Measurements from ENCODE around the gene IPCEF1.

The IPCEF1 gene

DNA sequence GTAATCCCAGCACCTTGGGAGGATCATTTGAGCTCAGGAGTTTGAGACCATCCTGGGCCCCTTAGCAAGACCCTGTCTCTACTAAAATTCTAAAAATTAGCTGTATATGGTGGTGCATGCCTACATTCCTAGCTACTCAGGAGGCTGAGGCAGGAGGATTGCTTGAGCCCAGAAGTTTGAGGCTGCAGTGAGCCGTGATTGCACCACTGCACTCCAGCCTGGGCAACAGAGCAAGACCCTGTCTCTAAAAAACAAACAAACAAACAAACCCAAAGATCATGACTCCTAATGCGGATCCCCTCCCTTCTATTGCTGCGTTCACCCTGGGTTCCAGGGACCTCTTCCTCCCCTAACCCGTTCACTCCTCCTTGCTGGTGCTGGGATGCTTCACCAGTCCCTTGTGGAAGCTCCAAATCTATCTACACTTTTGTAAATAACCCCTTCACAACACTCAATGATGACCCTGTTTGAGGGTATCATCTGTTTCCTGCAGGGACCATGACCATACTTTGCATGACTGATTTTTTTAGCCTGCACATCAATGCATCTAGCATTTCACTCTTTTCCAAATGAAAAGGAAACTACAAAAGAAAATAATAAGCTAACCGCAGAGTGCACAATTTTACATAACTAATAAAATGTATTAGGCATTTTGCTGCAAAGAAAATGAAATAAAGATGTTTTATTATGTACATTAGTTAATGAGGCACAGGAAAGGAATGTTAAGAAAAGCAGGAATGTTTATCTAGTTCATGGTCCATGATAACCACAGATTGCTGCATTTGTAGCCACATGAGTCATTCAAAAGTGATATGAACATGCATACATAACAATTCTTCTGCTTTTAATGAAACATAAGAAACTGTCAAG, 30.5 kb upstream of the IPCEF1 start:
- H3K4me3 ChIP-seq (ENCODE audit: low read depth, low read length): no peak overlapping the region
- DNase-seq (ENCODE audit: low read depth): peak; percentile 13
- TF ChIP-seq, protein P1, sequence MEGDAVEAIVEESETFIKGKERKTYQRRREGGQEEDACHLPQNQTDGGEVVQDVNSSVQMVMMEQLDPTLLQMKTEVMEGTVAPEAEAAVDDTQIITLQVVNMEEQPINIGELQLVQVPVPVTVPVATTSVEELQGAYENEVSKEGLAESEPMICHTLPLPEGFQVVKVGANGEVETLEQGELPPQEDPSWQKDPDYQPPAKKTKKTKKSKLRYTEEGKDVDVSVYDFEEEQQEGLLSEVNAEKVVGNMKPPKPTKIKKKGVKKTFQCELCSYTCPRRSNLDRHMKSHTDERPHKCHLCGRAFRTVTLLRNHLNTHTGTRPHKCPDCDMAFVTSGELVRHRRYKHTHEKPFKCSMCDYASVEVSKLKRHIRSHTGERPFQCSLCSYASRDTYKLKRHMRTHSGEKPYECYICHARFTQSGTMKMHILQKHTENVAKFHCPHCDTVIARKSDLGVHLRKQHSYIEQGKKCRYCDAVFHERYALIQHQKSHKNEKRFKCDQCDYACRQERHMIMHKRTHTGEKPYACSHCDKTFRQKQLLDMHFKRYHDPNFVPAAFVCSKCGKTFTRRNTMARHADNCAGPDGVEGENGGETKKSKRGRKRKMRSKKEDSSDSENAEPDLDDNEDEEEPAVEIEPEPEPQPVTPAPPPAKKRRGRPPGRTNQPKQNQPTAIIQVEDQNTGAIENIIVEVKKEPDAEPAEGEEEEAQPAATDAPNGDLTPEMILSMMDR (IDR thresholded peaks at IDR 0.05; ENCODE audit: control insufficient read depth, extremely low read depth, insufficient read depth): no peak

DNA sequence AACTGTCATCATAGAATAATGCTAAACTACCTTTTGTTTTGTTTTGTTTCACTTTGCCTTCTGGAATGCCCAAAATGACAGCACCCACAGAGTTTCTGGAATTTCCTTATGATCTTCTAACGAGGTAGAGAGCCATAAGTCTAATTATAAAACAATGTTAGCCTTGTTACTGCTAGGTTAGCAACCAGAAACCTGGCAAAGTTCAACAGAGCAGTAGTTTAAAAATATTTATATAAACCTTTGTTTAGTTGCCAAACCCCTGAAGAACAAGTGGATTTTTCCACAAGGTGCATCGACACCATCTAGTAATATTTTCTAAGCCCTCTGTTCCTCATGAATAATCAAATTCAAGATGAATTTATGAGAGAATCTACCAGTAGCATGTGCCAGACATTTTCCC, 27.6 kb upstream of the IPCEF1 start:
- DNase-seq (ENCODE audit: low read depth): no peak
- TF ChIP-seq, protein P1 (IDR thresholded peaks at IDR 0.05; ENCODE audit: control insufficient read depth, extremely low read depth, insufficient read depth): no peak
- H3K4me3 ChIP-seq (ENCODE audit: low read depth, low read length): no peak overlapping the region

DNA sequence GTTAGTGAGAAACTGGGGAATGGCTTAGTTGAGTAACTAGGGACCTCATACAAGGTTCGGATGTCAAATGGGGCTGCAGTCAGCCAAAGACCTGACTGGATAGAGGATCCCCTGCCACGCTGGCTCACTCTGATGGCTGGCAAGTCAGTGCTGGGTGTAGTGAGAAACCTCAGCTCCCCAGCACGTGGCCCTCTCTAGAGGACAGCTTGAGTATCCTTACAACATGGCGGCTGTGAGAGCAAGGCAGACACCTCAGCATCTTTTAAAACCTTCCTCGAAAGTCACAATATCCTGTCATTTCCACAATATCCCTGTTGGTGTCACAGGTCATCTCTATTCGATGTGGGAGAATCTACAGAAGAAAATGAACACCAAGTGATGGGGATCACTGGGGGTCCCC, 26.7 kb upstream of the IPCEF1 start:
- H3K4me3 ChIP-seq (ENCODE audit: low read depth, low read length): no peak overlapping the region
- no peak for DNase-seq (ENCODE audit: low read depth)
- TF ChIP-seq, protein P1 (IDR thresholded peaks at IDR 0.05; ENCODE audit: control insufficient read depth, extremely low read depth, insufficient read depth): no peak

DNA sequence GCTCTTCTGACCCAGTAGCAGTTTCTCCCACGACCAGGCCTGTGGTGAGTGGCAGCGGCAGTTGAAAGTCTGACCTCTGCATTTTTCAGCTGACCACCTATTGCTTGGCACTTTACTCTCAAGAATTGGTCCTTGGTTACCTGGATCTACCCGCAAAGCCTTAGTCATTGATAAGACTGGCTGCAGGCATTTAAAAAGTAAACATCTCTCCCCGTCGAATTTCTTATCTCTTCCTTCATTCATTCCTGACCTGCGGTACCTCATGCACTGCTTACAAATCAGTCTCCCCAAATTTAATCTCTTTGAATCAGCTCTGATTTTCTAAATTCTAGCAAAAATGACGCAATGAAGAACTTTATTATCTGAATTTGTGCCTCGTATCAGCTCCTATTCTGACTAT, 26.1 kb upstream of the IPCEF1 start:
- no peak overlapping the region for H3K4me3 ChIP-seq (ENCODE audit: low read depth, low read length)
- TF ChIP-seq, protein P1 (IDR thresholded peaks at IDR 0.05; ENCODE audit: control insufficient read depth, extremely low read depth, insufficient read depth): no peak
- no peak for DNase-seq (ENCODE audit: low read depth)

DNA sequence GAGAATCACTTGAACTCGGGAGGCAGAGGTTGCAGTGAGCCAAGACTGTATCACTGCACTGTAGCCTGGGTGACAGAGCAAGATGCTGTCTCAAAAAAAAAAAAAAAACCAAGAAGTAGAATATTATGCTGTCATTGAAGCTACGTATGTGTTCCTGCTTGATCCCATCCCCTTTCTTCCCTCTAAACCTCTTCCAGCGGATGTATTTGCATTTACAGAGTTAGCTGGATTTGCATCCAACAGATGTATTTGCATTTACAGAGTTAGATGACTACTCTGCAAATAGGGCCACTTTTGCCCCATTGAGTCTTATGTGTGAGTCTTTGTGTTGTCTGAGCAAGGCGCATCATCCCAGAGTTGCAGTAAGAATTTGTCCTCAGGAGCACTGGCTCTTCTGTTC, 24.9 kb upstream of the IPCEF1 start:
- TF ChIP-seq, protein P1 (IDR thresholded peaks at IDR 0.05; ENCODE audit: control insufficient read depth, extremely low read depth, insufficient read depth): no peak
- H3K4me3 ChIP-seq (ENCODE audit: low read depth, low read length): no peak overlapping the region
- no peak for DNase-seq (ENCODE audit: low read depth)

DNA sequence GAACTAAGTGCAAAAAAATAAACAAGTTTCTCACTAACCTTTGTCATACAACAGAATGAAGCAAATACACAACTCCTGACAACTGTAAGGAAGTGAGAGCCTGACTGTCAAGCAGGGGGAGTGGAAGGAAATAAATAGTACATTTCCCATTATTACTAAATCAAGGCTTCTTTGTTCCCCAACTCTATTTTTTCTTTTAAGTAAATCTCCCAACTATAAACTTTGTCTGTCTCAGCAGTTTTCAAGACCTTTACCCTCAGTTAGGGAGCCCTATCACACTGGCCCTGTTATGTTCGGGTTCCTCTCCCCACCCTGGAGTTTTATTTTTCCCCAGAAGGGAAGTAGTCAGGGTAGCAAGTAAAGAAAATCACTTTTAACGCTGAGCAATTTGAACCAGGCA, 24.1 kb upstream of the IPCEF1 start:
- DNase-seq (ENCODE audit: low read depth): no peak
- H3K4me3 ChIP-seq (ENCODE audit: low read depth, low read length): no peak overlapping the region
- TF ChIP-seq, protein P1 (IDR thresholded peaks at IDR 0.05; ENCODE audit: control insufficient read depth, extremely low read depth, insufficient read depth): no peak

DNA sequence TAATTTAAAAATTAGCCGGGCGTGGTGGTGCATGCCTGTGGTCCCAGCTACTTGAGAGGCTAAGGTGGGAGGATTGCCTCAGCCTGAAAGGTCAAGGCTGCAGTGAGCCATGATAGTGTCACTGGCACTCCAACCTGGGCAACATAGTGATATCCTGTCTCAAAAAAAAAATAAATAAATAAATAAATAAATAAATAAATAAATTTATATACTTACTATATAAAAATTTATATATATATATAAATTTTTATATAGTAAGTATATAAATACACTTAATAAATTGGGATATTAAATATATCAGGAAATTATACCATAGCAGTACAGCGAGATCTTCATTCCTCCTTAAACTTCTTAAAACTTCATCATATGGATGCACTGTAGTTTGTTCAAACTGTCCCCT, 23.0 kb upstream of the IPCEF1 start:
- no peak overlapping the region for H3K4me3 ChIP-seq (ENCODE audit: low read depth, low read length)
- DNase-seq (ENCODE audit: low read depth): no peak
- TF ChIP-seq, protein P1 (IDR thresholded peaks at IDR 0.05; ENCODE audit: control insufficient read depth, extremely low read depth, insufficient read depth): no peak
